Measurements from ENCODE around the gene GRB7. TPM values are rescaled to one million over a fixed set of nuclear protein-coding genes. Genes with fewer than 3 reads are reported as not detected.

The GRB7 gene
- total and polyA plus RNA-seq, 2 experiments from 2014 or later, result 1.8 to 6.6 TPM

DNA sequence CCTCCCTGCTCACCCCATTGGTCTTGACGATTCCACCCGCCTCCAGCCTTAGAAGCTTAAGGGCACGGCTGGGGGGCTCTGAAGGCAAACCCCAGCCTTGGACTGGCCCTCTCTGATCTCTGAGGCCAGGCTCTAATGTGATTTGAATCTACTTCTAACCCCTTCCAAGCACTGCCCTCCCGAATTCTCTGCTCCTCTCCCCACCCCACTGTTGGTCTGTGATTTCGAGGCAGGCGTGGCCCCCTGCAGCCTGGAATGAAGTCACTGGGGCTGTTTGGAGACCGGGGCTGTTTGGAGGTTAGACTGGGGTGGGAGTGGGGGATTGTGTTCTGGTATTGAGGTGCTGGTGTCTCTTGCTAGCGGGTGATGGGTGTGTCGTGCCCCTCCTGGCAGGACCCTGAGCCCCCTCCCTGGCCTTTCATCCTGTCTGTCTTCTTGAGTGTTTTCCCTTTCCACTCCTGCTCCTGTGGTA is 2.2 kb downstream of the GRB7 start:
- Histone ChIP-seq H3K27ac (no peak overlapping the region), H3K4me3 (no peak overlapping the region)
- no peak for DNase-seq (ENCODE audit: low read depth in 1 of 2, low spot score in 1 of 2)

DNA sequence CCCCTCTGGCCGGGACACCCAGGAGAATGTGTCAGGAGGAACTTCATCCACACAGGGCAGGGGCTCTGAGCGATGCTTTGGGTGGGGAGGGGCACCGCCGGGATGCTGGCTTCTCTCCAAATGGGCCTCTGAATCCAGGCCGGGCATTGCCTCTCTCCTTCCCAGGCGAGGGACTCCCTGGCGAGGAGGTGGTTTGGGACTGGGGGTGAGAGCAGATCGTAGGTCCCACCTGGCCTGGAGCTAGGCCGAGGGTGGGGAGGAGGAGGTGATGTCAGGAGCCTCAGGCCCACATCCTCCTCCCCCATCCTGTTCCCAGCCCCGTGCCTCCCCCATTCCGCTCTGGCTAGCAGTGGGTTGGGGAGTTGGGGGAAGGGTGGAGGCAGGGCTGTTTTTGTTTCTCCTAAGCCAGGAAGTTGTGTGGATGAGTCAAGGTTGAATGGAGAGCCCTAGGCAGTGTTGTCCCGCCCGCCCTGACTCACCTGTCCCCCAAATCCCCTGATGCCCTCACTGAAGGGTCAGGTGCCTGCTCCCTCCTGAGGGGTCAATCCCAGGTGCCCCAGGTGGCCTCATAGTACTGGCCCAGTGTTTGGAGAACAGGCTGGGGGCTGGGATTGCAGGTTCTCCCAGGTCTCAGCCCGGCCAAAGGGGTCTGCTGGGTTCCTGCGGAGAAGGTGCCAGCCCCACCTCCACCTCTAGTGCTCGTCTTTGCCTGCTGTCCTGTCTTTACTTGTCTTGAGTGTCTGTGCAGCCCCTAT is 2.8 kb downstream of the GRB7 start:
- Histone ChIP-seq H3K27ac (no peak overlapping the region), H3K4me1 (ENCODE audit: low read depth) (peaks cover 19% of the 10 kb centered on the region), H3K36me3 (no peaks in the 10 kb centered on the region), H3K27me3 (peaks cover 41% of the 10 kb centered on the region), H3K4me3 (no peak overlapping the region), H3K9me3 (ENCODE audit: low read depth) (no peaks in the 10 kb centered on the region)
- TF ChIP-seq, protein P1, sequence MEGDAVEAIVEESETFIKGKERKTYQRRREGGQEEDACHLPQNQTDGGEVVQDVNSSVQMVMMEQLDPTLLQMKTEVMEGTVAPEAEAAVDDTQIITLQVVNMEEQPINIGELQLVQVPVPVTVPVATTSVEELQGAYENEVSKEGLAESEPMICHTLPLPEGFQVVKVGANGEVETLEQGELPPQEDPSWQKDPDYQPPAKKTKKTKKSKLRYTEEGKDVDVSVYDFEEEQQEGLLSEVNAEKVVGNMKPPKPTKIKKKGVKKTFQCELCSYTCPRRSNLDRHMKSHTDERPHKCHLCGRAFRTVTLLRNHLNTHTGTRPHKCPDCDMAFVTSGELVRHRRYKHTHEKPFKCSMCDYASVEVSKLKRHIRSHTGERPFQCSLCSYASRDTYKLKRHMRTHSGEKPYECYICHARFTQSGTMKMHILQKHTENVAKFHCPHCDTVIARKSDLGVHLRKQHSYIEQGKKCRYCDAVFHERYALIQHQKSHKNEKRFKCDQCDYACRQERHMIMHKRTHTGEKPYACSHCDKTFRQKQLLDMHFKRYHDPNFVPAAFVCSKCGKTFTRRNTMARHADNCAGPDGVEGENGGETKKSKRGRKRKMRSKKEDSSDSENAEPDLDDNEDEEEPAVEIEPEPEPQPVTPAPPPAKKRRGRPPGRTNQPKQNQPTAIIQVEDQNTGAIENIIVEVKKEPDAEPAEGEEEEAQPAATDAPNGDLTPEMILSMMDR (IDR thresholded peaks at IDR 0.05; ENCODE audit: low read depth, low read length), result no peak
- peak in 1 of 2 donors; percentile 63 for DNase-seq (ENCODE audit: low read depth in 1 of 2, low spot score in 1 of 2)

More for the DNA sequence above, 2.2 kb downstream of the GRB7 start:
- Histone ChIP-seq H3K9me3 (ENCODE audit: low read depth) (no peaks in the 10 kb centered on the region), H3K4me1 (ENCODE audit: low read depth) (peaks cover 19% of the 10 kb centered on the region), H3K36me3 (no peaks in the 10 kb centered on the region), H3K27me3 (peaks cover 41% of the 10 kb centered on the region)
- TF ChIP-seq, protein P1 (IDR thresholded peaks at IDR 0.05; ENCODE audit: low read depth, low read length), result no peak

DNA sequence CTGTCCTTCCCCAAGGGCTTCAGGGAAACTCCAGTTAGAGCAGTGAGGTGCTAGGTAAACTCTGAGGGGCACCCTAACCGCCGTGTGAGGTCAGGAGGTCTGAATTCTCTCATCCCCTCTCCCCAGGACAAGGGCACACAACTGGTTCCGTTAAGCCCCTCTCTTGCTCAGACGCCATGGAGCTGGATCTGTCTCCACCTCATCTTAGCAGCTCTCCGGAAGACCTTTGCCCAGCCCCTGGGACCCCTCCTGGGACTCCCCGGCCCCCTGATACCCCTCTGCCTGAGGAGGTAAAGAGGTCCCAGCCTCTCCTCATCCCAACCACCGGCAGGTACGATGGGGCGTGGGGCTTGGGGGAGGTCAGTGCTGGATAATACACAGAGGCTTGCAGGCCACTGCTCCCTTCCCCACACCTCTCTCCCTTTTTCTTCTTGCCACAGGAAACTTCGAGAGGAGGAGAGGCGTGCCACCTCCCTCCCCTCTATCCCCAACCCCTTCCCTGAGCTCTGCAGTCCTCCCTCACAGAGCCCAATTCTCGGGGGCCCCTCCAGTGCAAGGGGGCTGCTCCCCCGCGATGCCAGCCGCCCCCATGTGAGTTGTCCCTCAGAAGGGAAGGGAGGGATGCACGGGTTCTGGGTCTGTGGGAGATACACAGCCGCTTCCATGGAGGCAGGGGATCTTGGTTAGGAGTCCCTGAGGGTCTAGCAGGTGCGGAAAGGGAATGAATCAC is 4.6 kb downstream of the GRB7 start:
- TF ChIP-seq, protein P1 (IDR thresholded peaks at IDR 0.05; ENCODE audit: low read depth, low read length), result no peak
- Histone ChIP-seq H3K9me3 (ENCODE audit: low read depth) (no peaks in the 10 kb centered on the region), H3K27ac (no peak overlapping the region), H3K4me1 (ENCODE audit: low read depth) (peaks cover 19% of the 10 kb centered on the region), H3K36me3 (no peaks in the 10 kb centered on the region), H3K27me3 (peaks cover 36% of the 10 kb centered on the region), H3K4me3 (no peak overlapping the region)
- no peak for DNase-seq (ENCODE audit: low read depth in 1 of 2, low spot score in 1 of 2)

DNA sequence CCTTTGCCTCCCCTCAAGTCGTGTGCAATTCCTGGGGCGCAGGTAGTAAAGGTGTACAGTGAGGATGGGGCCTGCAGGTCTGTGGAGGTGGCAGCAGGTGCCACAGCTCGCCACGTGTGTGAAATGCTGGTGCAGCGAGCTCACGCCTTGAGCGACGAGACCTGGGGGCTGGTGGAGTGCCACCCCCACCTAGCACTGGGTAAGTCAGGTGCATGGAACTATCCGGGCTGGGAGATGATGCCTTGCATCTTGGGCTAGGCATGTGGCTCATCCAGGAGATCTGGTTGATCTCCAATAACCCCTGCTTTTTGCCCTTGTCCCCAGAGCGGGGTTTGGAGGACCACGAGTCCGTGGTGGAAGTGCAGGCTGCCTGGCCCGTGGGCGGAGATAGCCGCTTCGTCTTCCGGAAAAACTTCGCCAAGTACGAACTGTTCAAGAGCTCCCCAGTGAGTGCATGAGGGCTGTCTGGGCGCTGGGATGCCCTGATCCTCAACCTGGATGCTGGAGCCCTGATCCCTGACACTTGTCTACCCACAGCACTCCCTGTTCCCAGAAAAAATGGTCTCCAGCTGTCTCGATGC is 5.2 kb downstream of the GRB7 start:
- Histone ChIP-seq H3K9me3 (ENCODE audit: low read depth) (no peaks in the 10 kb centered on the region), H3K4me1 (ENCODE audit: low read depth) (peaks cover 19% of the 10 kb centered on the region), H3K27ac (no peak overlapping the region), H3K4me3 (no peak overlapping the region), H3K27me3 (peaks cover 29% of the 10 kb centered on the region), H3K36me3 (no peaks in the 10 kb centered on the region)
- no peak for DNase-seq (ENCODE audit: low read depth in 1 of 2, low spot score in 1 of 2)
- TF ChIP-seq, protein P1 (IDR thresholded peaks at IDR 0.05; ENCODE audit: low read depth, low read length), result no peak

DNA sequence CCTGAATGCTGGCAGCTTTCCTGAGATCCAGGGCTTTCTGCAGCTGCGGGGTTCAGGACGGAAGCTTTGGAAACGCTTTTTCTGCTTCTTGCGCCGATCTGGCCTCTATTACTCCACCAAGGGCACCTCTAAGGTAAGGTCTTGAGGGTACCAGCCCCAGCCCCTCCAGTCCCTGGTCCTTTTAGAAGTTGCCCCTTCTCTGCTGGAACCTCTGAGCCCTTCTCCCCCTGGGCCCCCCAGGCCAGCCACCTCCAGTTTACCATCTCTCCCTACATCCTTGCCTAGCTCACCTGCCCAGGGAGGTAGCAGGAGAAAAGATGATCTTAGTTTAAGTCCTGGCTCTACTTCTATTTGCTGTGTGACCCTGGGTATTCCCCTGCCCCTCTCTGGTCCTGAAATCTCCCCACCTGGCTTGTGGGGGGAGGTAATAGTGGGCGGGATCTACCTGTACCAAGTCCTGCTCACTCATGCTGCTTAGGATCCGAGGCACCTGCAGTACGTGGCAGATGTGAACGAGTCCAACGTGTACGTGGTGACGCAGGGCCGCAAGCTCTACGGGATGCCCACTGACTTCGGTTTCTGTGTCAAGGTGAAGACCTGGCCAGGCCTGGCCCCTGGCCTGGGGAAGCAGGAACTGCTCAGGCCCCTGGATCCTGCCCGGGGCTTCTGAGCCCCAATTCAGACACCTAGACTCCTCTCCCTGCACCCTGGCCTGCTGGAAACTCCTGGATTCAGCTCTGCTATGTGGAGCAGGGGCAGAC is 6.5 kb downstream of the GRB7 start:
- TF ChIP-seq, protein P1 (IDR thresholded peaks at IDR 0.05; ENCODE audit: low read depth, low read length), result no peak
- peaks cover 16% of the 10 kb centered on the region for H3K27me3 ChIP-seq
- no peak for DNase-seq (ENCODE audit: low read depth in 1 of 2, low spot score in 1 of 2)
- H3K4me1 ChIP-seq (ENCODE audit: low read depth), result peaks cover 12% of the 10 kb centered on the region
- no peaks in the 10 kb centered on the region for H3K36me3 ChIP-seq
- H3K9me3 ChIP-seq (ENCODE audit: low read depth), result no peaks in the 10 kb centered on the region
- no peak overlapping the region for H3K4me3 ChIP-seq
- H3K27ac ChIP-seq, result no peak overlapping the region

Data from cardiac muscle cell (in vitro differentiated cells and primary cell).